HepG2 (cell line): ENCODE measurements around the gene GDF2. TPM values are rescaled to one million over a fixed set of nuclear protein-coding genes. Genes with fewer than 3 reads are reported as not detected.

ENCODE experiments used
- ATAC-seq: fragments of 200-7000 bp; cut with Tn5 transposase; 3 replicates; pipeline ENCODE4 v1.9.1; 2020; ENCODE audit warnings: mild to moderate bottlenecking, moderate library complexity
- BruUV-seq: library from RNA; stranded (reverse); fragments of 400-500 nt; replicated peaks from 2 replicates; lab custom pipeline; 2021; lab: Mats Ljungman, UMichigan
- CTCF ChIA-PET: fragments of 300-600 bp; formaldehyde crosslinking; extraction: SDS; loops from one replicate; lab custom pipeline; 2021; ENCODE audit warnings: low total read pairs, inconsistent platforms, low intra/inter-chr PET ratio; lab: Yijun Ruan, JAX
- POLR2A ChIA-PET: fragments of 350-600 bp; sonication (Branson Sonifier 250); formaldehyde crosslinking; loops from one replicate; lab custom pipeline; 2020; ENCODE audit warnings: antibody characterized with exemption, inconsistent platforms; lab: Yijun Ruan, JAX
- DNase-seq: peaks from one replicate; pipeline ENCODE4 v3.0.0-alpha.2; 2015; ENCODE audit warnings: low spot score
- FAIRE-seq: peaks from 3 replicates; lab custom pipeline; 2011; peaks lifted over from hg19 to GRCh38; lab: Jason Lieb, UNC
- H2AFZ ChIP-seq: one replicate; pipeline ENCODE4 v1.6.1; 2011; ENCODE audit warnings: low read length, inconsistent platforms
- H3K27ac ChIP-seq: fragments of 300-600 bp; 3 replicates; pipeline ENCODE4 v1.8.0; 2011; ENCODE audit warnings: mixed run types, mild to moderate bottlenecking, mixed read lengths, low read length, inconsistent platforms; ENCODE audit not compliant: insufficient read depth; ENCODE audit errors: extremely low read length
- H3K27me3 ChIP-seq, 2 experiments: fragments of 200-600 bp in 1 of 2; 2 replicates in 1 of 2; 3 replicates in 1 of 2; pipeline versions ENCODE4 v1.6.0 to v1.8.0; 2011; ENCODE audit warnings: low read length in 2 of 2, mild to moderate bottlenecking in 2 of 2, moderate library complexity in 2 of 2, inconsistent platforms in 1 of 2; ENCODE audit not compliant: insufficient read depth in 2 of 2, control insufficient read depth in 1 of 2
- H3K36me3 ChIP-seq, 2 experiments: fragments of 200-600 bp in 1 of 2; replicated peaks in 1 of 2; 2 replicates in 1 of 2; 3 replicates in 1 of 2; pipeline versions ENCODE4 v1.5.1 to v1.8.0; 2011; ENCODE audit warnings: low read length in 2 of 2, inconsistent platforms in 1 of 2; ENCODE audit not compliant: insufficient read depth in 2 of 2, control insufficient read depth in 1 of 2
- H3K4me1 ChIP-seq: 2 replicates; pipeline ENCODE4 v1.5.1; 2012; ENCODE audit warnings: low read length, inconsistent platforms; ENCODE audit not compliant: insufficient read depth
- H3K4me2 ChIP-seq: 2 replicates; pipeline ENCODE4 v1.6.0; 2011; ENCODE audit warnings: low read depth, low read length, inconsistent platforms
- H3K4me3 ChIP-seq, 3 experiments: fragments of 200-600 bp in 1 of 3; sonication (generic), shearing (Covaris generic) in 1 of 3; replicated peaks in 1 of 3; 2 replicates each; pipeline ENCODE4 v1.5.1; 2011 to 2016; ENCODE audit warnings: low read length in 3 of 3, inconsistent platforms in 2 of 3, low read depth in 2 of 3, mild to moderate bottlenecking in 2 of 3, control low read depth in 1 of 3, mixed read lengths in 1 of 3; ENCODE audit not compliant: insufficient read depth in 1 of 3
- H3K79me2 ChIP-seq: one replicate; pipeline ENCODE4 v1.6.1; 2011; ENCODE audit warnings: low read length, inconsistent platforms; ENCODE audit not compliant: insufficient read depth
- H3K9ac ChIP-seq: 2 replicates; pipeline ENCODE4 v1.6.0; 2011; ENCODE audit warnings: mild to moderate bottlenecking, low read depth, low read length, inconsistent platforms; ENCODE audit not compliant: insufficient read depth
- H3K9me3 ChIP-seq: 2 replicates; pipeline ENCODE4 v1.5.1; 2012; ENCODE audit warnings: mild to moderate bottlenecking, low read length
- H4K20me1 ChIP-seq: 2 replicates; pipeline ENCODE4 v1.6.0; 2011; ENCODE audit warnings: inconsistent platforms, mild to moderate bottlenecking, low read length, moderate library complexity; ENCODE audit not compliant: insufficient read depth
- CENPX ChIP-seq: sonication (generic); formaldehyde crosslinking; IDR thresholded peaks from 2 replicates; pipeline ENCODE4 v1.9.0; 2021; ENCODE audit warnings: mild to moderate bottlenecking, missing genetic modification reagents, moderate library complexity
- PHF21A ChIP-seq: sonication (generic); formaldehyde crosslinking; IDR thresholded peaks from 2 replicates; pipeline ENCODE4 v1.5.0; 2020; ENCODE audit warnings: mild to moderate bottlenecking, missing genetic modification reagents
- THAP9 ChIP-seq: sonication (generic); formaldehyde crosslinking; IDR thresholded peaks from 2 replicates; pipeline ENCODE4; 2020; ENCODE audit warnings: missing genetic modification reagents, mild to moderate bottlenecking, borderline replicate concordance
- ZNF143 ChIP-seq: sonication (generic); formaldehyde crosslinking; IDR thresholded peaks from 2 replicates; pipeline ENCODE4 v1.4.0; 2020; ENCODE audit warnings: missing genetic modification reagents
- ZNF160 ChIP-seq: sonication (generic); formaldehyde crosslinking; IDR thresholded peaks from 2 replicates; pipeline ENCODE4 v1.8.0; 2022; ENCODE audit warnings: mild to moderate bottlenecking, inconsistent platforms, missing genetic modification reagents
- ZNF484 ChIP-seq: sonication (generic); formaldehyde crosslinking; IDR thresholded peaks from 2 replicates; pipeline ENCODE4 v1.5.1; 2020; ENCODE audit warnings: mild to moderate bottlenecking, low read depth, missing genetic modification reagents, borderline replicate concordance
- ZNF589 ChIP-seq: sonication (generic); formaldehyde crosslinking; conservative IDR thresholded peaks from 2 replicates; pipeline ENCODE4 v1.8.0; 2022; ENCODE audit warnings: mild to moderate bottlenecking, moderate library complexity, missing genetic modification reagents
- ZNF773 ChIP-seq: sonication (generic); formaldehyde crosslinking; IDR thresholded peaks from 2 replicates; pipeline ENCODE4 v1.4.0; 2020; ENCODE audit warnings: missing genetic modification reagents, borderline replicate concordance
- WGBS: methylation state at CpG from one replicate; pipeline ENCODE4 v1.1.6; 2017; ENCODE audit warnings: low lambda C conversion rate; 5-methylcytosine and 5-hydroxymethylcytosine counted together
- in situ Hi-C: cut with HindIII; loops from 2 replicates; pipeline ENCODE4 v1.10.0; 2017; ENCODE audit warnings: low pct_unique_long_range_greater_than_20kb; ENCODE audit not compliant: extremely low pct_ligation_motif_present
- intact Hi-C: fragments of 100-400 bp; cut with micrococcal nuclease; formaldehyde crosslinking; loops from one replicate; pipeline ENCODE4 v1.10.0; 2022; ENCODE audit not compliant: unreplicated experiment
- polyA plus RNA-seq, 8 experiments: library from polyadenylated mRNA; depleted of rRNA in 3 of 8; stranded (reverse) in 7 of 8; unstranded in 1 of 8; fragments of >200 nt; fragmentation: Illumina TruSeq in 4 of 8; extraction: Trizol in 4 of 8; gene quantifications; 2 replicates each; pipeline versions ENCODE4 v1.2.1 to v1.2.3, GENCODE V29; 2011 to 2016; ENCODE audit warnings: low read depth in 4 of 8, missing spikeins in 1 of 8, mixed read lengths in 1 of 8; ENCODE audit not compliant: insufficient read depth in 1 of 8
- total RNA-seq, 5 experiments: library from RNA; depleted of rRNA; stranded (reverse); fragments of >200 nt; fragmentation: Illumina TruSeq; extraction: Trizol; gene quantifications; 2 replicates each; pipeline ENCODE4 v1.2.3, GENCODE V29; 2016; ENCODE audit warnings: low read depth in 1 of 5

GDF2 gene
- total and polyA plus RNA-seq, 2 of the 13 experiments (the other 11 are each of a cell fraction or from before 2014, with no cell fraction given): not detected

- 14% methylated on average over 6 of the region's 6 CpGs for WGBS
- in situ Hi-C loops: loop anchor here (10.0 kb wide), 1 partner anchor 279 kb away; no protein-coding TSS in a partner anchor
- Histone ChIP-seq H2AFZ (no peak overlapping the region), H4K20me1 (no peaks in the 10 kb centered on the region), H3K4me2 (no peak overlapping the region), H3K9me3 (no peaks in the 10 kb centered on the region), H3K27me3 (peaks cover 0 to 23% of the 10 kb centered on the region in 2 experiments; a peak in 2 of 5 replicates), H3K9ac (no peak overlapping the region), H3K4me1 (no peaks in the 10 kb centered on the region), H3K27ac (no peak overlapping the region), H3K4me3 (no peak overlapping the region), H3K79me2 (no peaks in the 10 kb centered on the region), H3K36me3 (no peaks in the 10 kb centered on the region)
- TF ChIP-seq THAP9 (CRISPR knock-in tag): no peak
- no peak for TF ChIP-seq ZNF484 (CRISPR knock-in tag)
- TF ChIP-seq ZNF773 (CRISPR knock-in tag): no peak
- no peak for TF ChIP-seq ZNF589 (CRISPR knock-in tag)
- no peak for TF ChIP-seq CENPX (CRISPR knock-in tag)
- no peak for TF ChIP-seq ZNF160 (CRISPR knock-in tag)
- TF ChIP-seq ZNF143 (CRISPR knock-in tag): no peak
- TF ChIP-seq PHF21A (CRISPR knock-in tag): no peak
- no peak for DNase-seq
- no peak for ATAC-seq
- BruUV-seq: no TSS peak
- CTCF ChIA-PET: no interaction called here
- FAIRE-seq: no peak
- intact Hi-C loops: no loop called here
- POLR2A ChIA-PET: no interaction called here
These were observed 18.4 kb upstream of the GDF2 start for GRCh38 chr10:47303866-47304265.
